Activated CD8-positive, alpha-beta T cell treated with anti-CD3 and anti-CD28 coated beads, Interleukin-2, amount 10 ng/mL, durations not matched to agents 7 days and 5 days (primary cell): ENCODE measurements around the gene HIC2. TPM values are rescaled to one million over a fixed set of nuclear protein-coding genes. Genes with fewer than 3 reads are reported as not detected.
"Not testable (repeated sequence)": the region's sequence is repeated elsewhere in the genome, so short reads cannot be mapped to it uniquely, and the experiment has no call there.

Experiments used
- ATAC-seq: fragments of 150-1000 bp; cut with Tn5 transposase; one replicate; pipeline ENCODE4 v1.10.0; 2021; ENCODE audit warnings: moderate library complexity
- CTCF ChIA-PET: fragments of 350-600 bp; sonication (Branson Sonifier 250); formaldehyde crosslinking; loops from one replicate; lab custom pipeline; 2021; ENCODE audit warnings: antibody characterized with exemption; lab: Charles Lee
- POLR2A ChIA-PET: fragments of 350-600 bp; sonication (Branson Sonifier 250); formaldehyde crosslinking; loops from one replicate; lab custom pipeline; 2021; ENCODE audit warnings: antibody characterized with exemption; lab: Charles Lee
- DNase-seq: peaks from one replicate; pipeline ENCODE4 v3.0.0-alpha.2; 2020
- H3K27ac Mint-ChIP-seq: one replicate; pipeline ENCODE4 v1.8.0; 2021; ENCODE audit warnings: mild to moderate bottlenecking, mixed read lengths
- H3K27me3 Mint-ChIP-seq: one replicate; pipeline ENCODE4 v1.8.0; 2021; ENCODE audit warnings: low read depth, mixed read lengths
- H3K36me3 Mint-ChIP-seq: one replicate; pipeline ENCODE4 v1.8.0; 2021; ENCODE audit warnings: low read depth, mixed read lengths
- H3K4me1 Mint-ChIP-seq: one replicate; pipeline ENCODE4 v1.8.0; 2021; ENCODE audit warnings: low read depth, mixed read lengths
- H3K4me3 Mint-ChIP-seq: one replicate; pipeline ENCODE4 v1.8.0; 2021; ENCODE audit warnings: mild to moderate bottlenecking, mixed read lengths
- H3K9me3 Mint-ChIP-seq: one replicate; pipeline ENCODE4 v1.8.0; 2022; ENCODE audit warnings: mixed read lengths; ENCODE audit not compliant: insufficient read depth
- total RNA-seq, 2 experiments: library from RNA; stranded (reverse); gene quantifications; one replicate each; pipeline ENCODE4 v1.2.3, GENCODE V29; 2021

HIC2 gene
- total RNA-seq, 2 experiments from 2014 or later = 4.1 to 4.8 TPM

DNA sequence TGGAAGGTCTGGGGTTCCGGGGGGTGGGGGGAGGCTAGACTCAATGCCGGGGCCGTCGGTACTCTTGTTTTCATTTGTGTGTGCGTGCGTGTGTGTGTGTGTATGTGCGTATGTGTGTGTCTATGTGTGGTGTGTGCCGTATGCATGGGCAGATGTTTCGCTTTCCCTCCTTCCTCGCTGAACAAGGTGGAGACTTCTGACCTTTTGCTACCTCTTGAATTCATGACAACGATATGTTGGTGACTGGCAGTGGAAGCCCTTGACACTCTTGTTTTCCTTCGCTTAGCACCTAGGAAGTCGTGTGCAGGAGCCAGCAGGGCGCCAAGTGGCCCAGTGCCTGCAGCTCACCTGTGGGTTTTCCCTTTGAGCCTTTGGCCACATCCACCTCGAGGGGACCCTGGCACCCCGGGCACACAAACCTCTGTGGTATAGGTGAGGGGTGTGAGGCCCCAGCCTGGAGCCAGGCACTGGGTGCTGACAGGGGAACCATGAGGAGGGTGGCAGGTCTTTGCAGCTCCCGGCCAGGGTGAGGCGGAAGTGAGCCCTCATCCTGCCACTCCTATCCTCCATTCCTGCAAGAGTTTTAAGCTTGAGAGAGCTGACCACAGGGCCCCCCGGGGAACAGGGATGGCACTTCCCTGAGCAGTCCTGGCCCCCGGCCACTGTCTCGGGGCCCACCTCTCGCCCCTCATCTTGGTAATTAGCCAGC, 30.7 kb downstream of the HIC2 start:
- no peak overlapping the region for H3K4me3 Mint-ChIP-seq
- H3K36me3 Mint-ChIP-seq = no peaks in the 10 kb centered on the region
- H3K27ac Mint-ChIP-seq = no peak overlapping the region
- H3K9me3 Mint-ChIP-seq = no peaks in the 10 kb centered on the region
- DNase-seq (peak; percentile 19), ATAC-seq (no peak)
- ChIA-PET POLR2A (no interaction called here), CTCF (interaction anchor here (1.0 kb wide), 1 partner anchor 182 kb away, joined by 3 read pairs; no protein-coding TSS in a partner anchor)
- H3K27me3 Mint-ChIP-seq = no peaks in the 10 kb centered on the region
- no peaks in the 10 kb centered on the region for H3K4me1 Mint-ChIP-seq

DNA sequence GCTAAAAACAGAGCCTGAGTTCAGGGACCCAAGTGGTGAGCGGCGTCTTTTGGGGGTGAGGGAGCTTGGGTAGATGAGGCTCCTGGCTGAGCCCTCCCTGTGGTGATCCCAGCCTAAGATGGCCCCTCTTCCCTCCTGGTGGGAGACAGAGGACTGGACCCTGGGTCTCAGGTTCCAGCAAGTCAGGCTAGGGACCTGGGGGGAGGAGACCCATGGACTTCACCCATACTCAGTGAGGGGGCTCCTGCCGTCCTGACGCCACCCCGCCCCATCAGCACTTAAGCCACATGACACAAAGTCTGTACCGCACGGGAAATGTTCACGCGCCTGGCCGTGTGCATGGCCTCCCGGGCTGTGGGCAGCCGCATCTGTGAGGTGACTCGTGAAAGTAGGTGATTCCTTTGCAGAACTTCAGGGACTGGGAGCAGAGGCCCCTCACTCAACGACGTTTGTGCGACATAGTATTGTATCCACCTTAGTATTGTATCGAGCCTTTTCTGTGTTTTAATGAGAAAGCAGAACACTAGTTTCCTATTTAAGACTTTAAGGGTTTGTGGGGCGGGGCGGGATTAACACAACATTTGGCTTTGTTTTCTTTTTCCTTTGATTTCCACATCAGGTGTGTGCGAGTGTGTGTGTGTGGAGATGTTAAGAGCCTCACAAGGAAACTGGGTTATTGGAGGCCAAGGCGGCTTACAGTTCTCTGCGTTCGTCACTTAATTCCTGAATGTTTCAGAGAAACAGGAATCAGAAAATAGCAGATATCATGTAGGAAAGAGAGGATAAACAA, 31.7 kb downstream of the HIC2 start:
- H3K9me3 Mint-ChIP-seq = no peaks in the 10 kb centered on the region
- no peaks in the 10 kb centered on the region for H3K27me3 Mint-ChIP-seq
- H3K27ac Mint-ChIP-seq = no peak overlapping the region
- CTCF ChIA-PET = interaction anchor here (1.0 kb wide), 1 partner anchor 181 kb away, joined by 3 read pairs; no protein-coding TSS in a partner anchor
- H3K36me3 Mint-ChIP-seq = no peaks in the 10 kb centered on the region
- H3K4me3 Mint-ChIP-seq = no peak overlapping the region
- ATAC-seq = no peak
- DNase-seq = peak; percentile 9
- POLR2A ChIA-PET = no interaction called here
- H3K4me1 Mint-ChIP-seq = no peaks in the 10 kb centered on the region

DNA sequence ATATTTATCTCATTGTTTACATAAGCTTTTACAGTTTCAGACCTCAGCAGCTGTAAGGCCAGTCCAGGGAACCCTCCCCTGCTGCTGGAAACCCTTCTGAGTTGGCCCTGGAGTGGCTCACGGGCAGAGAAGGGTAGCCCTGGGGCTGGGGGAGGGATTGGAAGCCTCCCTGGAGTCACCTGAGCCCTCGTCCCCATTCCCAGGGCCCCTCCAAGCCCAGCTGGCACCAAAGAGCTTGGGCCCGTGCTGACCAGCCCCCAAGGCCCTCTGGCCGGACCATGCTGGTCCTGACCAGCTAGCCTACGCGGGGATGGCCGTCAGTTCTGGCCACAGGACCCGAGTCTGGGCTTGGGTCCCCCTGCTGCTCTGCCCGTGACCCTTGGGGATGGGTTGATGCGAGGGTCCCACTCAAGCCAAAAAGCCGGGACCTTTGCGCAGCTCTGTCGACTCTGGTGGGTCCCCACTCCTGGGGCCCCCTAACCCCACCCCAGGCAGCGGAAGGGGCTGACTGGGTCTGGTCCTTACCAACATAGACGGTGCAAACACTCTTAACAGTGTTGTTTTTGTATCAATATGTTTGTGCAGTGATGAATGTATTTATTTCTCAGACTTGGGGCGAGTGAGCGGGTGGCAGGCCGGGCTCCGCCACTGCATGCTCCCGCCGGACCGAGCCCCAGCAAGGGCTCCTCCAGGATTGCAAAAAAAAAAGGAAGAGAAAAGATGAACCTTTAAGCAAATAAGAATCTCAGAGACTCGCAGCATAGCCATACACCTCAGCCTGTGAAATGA, 32.6 kb downstream of the HIC2 start:
- POLR2A ChIA-PET = no interaction called here
- ATAC-seq (no peak), DNase-seq (peak; percentile 10)
- H3K4me3 Mint-ChIP-seq = no peak overlapping the region
- no peaks in the 10 kb centered on the region for H3K4me1 Mint-ChIP-seq
- no peaks in the 10 kb centered on the region for H3K9me3 Mint-ChIP-seq
- H3K27me3 Mint-ChIP-seq = no peaks in the 10 kb centered on the region
- H3K27ac Mint-ChIP-seq = no peak overlapping the region
- CTCF ChIA-PET = no interaction called here
- H3K36me3 Mint-ChIP-seq = no peaks in the 10 kb centered on the region

DNA sequence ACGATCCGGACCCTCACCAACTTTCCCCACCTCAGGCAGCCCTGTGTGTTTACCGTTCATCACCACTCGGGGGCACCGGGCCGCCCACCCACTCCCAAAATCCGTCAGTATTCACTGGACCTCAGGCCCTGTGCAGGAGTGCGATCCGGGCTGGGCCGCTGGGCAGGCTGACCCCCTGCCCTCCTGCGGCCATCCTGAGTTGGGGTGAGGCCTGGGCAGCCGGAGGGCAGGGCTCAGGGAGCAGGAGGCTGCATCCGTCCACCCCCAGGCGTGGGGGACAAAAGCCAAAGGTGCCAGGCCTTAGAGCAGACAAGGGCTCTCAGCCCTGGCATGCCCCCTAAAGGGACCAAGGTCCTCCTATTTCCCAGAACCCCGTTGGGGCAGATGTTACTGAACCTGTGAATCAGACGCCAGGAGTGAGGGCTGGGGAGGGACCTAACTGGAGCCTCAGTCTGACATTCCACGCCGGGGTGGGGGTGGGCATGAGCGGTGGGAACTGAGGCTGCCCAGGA, 33.2 kb downstream of the HIC2 start:
- CTCF ChIA-PET = no interaction called here
- no peak for ATAC-seq
- no peaks in the 10 kb centered on the region for H3K36me3 Mint-ChIP-seq

DNA sequence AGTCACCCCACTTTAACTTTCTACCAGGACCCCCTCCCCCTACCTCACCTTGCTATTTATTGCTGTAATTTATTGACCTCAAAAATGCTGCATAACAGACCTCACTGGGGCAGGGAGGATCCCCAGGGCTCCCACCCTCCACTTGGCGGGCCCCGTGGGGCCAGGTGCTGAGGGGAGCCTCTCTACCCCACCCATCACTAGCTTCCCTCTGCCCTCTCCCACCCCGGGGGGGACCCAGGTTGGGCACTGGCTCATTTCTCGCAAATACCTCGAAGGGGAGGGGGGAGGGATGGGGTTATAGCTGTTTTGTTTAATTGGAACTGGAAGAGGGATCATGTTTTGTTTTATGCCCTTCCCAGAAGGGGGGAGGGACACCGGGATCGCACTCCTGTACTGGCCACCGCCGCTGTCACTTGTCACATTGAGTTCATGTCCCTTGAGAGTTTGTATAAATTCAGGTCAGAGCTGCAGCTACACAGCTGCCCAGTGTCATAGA, 33.7 kb downstream of the HIC2 start:
- CTCF ChIA-PET = no interaction called here
- Mint-ChIP-seq H3K27ac (no peak overlapping the region), H3K27me3 (no peaks in the 10 kb centered on the region), H3K36me3 (no peaks in the 10 kb centered on the region), H3K4me3 (no peak overlapping the region), H3K9me3 (no peaks in the 10 kb centered on the region), H3K4me1 (no peaks in the 10 kb centered on the region)
- POLR2A ChIA-PET = no interaction called here
- no peak for ATAC-seq
- no peak for DNase-seq

More for the DNA sequence above, 33.2 kb downstream of the HIC2 start:
- POLR2A ChIA-PET = no interaction called here
- Mint-ChIP-seq H3K27me3 (no peaks in the 10 kb centered on the region), H3K4me3 (no peak overlapping the region), H3K4me1 (no peaks in the 10 kb centered on the region), H3K27ac (no peak overlapping the region), H3K9me3 (no peaks in the 10 kb centered on the region)
- DNase-seq = no peak

DNA sequence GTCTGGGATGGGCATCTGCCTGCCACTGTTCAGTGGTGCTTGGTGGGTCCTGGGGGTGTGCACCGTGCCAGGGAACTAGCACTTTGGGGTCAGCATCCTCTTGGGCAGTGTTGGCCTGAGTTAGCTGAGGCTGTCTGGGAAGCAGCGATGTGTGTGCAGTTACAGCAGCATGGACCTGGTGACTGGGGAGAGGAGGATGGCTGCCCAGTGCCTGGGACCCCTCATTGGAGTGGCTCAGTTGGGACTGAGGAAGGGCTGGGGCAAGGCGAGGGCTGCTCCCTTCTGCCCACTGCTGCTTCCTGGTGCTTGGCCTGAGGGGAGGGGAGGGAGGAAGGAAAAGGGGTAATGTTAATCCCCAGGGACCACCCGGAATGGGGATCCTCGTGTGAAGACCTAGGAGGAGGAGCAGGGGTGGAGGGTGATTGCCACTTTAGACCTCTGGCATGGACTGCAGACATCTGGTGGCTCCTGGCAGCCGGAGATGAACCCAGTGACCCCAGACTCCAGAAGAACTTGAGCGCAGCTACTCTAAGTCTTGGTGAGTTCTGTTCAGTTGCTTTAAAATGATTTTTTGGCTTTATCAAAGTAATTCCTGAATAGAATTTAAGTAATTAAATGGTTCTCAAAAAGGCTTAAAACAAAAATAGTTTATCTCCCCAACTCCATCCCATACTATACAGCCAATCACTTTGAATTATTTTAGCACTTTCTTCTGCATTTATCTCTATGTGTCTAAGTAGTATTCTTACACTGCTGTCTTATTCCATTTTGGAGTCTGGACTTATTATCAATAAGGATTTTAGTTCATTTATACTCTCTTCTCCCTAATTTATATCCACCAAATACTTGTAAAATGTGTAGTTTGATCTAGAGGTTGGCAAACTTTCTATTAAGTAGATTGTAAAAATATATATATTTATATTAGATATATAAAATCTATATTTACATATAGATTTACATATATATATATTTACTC, 34.7 kb downstream of the HIC2 start:
- Mint-ChIP-seq H3K4me1 (no peaks in the 10 kb centered on the region), H3K36me3 (no peaks in the 10 kb centered on the region), H3K27ac (no peak overlapping the region), H3K4me3 (no peak overlapping the region), H3K9me3 (no peaks in the 10 kb centered on the region), H3K27me3 (no peaks in the 10 kb centered on the region)
- ChIA-PET POLR2A (no interaction called here), CTCF (no interaction called here)
- ATAC-seq = no peak
- no peak for DNase-seq

DNA sequence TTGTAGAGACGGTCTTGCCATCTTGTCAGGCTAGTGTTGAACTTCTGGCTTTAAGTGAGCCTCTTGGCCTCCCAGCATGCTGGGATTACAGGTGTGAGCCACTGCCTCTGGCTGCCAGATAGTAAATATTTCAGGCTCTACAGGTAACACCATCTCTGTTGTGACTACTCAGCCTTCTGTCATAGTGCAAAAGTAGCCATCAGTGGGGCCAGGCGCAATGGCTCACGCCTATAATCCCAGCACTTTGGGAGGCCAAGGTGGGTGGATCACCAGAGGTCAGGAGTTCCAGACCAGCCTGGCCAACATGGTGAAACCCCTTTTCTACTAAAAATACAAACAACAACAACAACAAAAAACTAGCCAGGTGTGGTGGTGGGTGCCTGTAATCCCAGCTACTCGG, 35.5 kb downstream of the HIC2 start:
- H3K4me1 Mint-ChIP-seq, POLR2A ChIA-PET, H3K4me3 Mint-ChIP-seq, H3K27ac Mint-ChIP-seq, H3K27me3 Mint-ChIP-seq, H3K9me3 Mint-ChIP-seq, DNase-seq, CTCF ChIA-PET, ATAC-seq, H3K36me3 Mint-ChIP-seq: not testable (repeated sequence)

DNA sequence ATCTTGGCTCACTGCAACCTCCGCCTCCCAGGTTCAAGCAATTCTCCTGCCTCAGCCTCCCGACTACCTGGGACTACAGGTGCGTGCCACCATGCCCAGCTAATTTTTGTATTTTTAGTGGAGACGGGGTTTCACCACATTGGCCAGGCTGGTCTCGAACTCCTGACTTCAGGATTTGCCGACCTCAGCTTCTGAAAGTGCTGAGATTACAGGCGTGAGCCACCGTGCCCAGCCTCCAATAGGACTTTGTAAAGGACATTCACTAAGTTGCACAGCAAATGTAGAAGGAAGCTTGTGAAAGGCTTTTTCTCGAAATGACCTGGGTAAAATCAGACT, 37.8 kb downstream of the HIC2 start:
- H3K9me3 Mint-ChIP-seq, H3K36me3 Mint-ChIP-seq, DNase-seq, CTCF ChIA-PET, ATAC-seq, H3K4me3 Mint-ChIP-seq, H3K4me1 Mint-ChIP-seq, H3K27me3 Mint-ChIP-seq, H3K27ac Mint-ChIP-seq, POLR2A ChIA-PET: not testable (repeated sequence)

DNA sequence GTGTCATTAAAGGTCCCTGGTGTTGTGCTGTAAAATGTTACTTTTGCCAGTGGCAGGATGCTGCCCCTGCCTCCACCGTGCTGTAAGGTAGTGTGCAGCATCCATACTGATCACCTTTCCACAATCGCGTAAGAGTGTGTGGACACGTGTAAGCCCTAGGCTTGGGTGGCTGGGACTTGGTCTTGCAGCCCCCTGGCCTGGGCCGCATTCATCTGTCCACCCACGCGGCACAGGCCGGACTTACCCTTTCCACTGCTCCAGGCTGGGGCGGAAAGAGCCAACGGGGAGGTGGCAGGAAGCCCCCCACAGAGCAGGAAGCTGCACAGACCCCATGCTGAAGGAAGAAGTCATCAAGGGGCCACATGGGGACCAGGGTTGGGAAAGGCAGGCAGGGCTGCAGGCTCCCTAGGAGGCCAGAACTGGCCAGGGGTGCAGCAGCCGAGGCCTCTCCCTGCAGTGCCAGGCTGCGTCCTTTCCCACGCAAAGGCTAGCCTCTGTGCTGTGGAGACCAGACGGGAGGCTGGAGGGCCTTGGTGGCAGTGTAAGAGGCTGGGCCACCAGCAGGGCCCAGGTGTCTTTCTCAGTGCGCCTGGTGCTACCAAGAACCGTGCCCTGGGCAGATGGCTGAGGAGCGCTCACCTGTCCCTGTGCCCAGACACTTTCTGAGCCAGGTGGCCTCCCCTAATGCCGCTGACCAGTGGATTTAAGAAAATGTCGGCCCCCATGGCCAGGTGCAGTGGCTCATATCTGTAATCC, 38.3 kb downstream of the HIC2 start:
- no peaks in the 10 kb centered on the region for H3K27me3 Mint-ChIP-seq
- H3K4me1 Mint-ChIP-seq = no peaks in the 10 kb centered on the region
- ATAC-seq (no peak), DNase-seq (no peak)
- H3K9me3 Mint-ChIP-seq = no peaks in the 10 kb centered on the region
- CTCF ChIA-PET = no interaction called here
- no peaks in the 10 kb centered on the region for H3K36me3 Mint-ChIP-seq
- no peak overlapping the region for H3K27ac Mint-ChIP-seq
- POLR2A ChIA-PET = no interaction called here
- no peak overlapping the region for H3K4me3 Mint-ChIP-seq

DNA sequence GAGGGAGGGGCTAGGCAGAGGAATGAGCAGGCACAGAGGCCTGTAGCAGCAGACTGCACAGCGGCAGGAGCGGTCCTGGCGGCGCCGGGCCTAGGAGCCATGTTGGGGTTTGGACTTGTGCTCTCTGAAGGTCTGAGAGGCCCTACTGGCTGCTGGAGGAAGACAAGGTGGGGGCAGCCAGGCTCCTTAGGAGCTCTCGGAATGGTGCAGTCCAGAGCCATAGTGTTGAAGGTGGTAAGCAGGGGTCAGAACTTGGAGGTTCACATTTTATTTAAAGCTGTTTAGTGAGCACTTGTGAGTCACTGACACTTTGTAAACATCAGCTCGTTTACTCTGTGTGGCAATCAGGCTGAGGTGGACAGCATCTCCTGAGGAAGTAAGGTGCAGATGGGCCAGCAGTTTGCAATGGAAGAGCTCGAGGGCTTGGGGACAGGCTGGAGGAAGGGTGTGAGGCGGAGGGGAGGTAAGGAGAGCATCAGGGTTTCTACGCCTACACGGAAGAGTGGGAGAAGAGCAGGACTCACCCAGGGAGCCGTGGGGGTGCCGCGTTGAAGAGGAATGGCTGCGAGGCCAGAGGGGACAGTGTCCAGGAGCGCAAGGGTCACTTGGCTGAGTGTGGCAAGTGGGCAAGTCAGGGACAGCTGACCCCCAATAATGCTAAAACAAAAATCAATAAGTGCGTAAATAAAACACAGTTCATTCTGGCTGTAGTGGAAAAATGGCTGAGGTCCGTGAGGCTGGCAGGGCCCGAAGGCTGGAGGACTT, 40.0 kb downstream of the HIC2 start:
- Mint-ChIP-seq H3K4me1 (no peaks in the 10 kb centered on the region), H3K27ac (no peak overlapping the region), H3K9me3 (no peaks in the 10 kb centered on the region), H3K27me3 (no peaks in the 10 kb centered on the region), H3K36me3 (no peaks in the 10 kb centered on the region), H3K4me3 (no peak overlapping the region)
- DNase-seq (no peak), ATAC-seq (no peak)
- ChIA-PET CTCF (no interaction called here), POLR2A (no interaction called here)
